HG02610 (cell line): Measurements from ENCODE around the gene ST6GALNAC3.

Experiments
- ATAC-seq: cut with Tn5 transposase; IDR thresholded peaks from one replicate; pipeline ENCODE4 v1.9.1; 2021; ENCODE audit warnings: mild to moderate bottlenecking, moderate library complexity; ENCODE audit not compliant: unreplicated experiment

Gene ST6GALNAC3

DNA sequence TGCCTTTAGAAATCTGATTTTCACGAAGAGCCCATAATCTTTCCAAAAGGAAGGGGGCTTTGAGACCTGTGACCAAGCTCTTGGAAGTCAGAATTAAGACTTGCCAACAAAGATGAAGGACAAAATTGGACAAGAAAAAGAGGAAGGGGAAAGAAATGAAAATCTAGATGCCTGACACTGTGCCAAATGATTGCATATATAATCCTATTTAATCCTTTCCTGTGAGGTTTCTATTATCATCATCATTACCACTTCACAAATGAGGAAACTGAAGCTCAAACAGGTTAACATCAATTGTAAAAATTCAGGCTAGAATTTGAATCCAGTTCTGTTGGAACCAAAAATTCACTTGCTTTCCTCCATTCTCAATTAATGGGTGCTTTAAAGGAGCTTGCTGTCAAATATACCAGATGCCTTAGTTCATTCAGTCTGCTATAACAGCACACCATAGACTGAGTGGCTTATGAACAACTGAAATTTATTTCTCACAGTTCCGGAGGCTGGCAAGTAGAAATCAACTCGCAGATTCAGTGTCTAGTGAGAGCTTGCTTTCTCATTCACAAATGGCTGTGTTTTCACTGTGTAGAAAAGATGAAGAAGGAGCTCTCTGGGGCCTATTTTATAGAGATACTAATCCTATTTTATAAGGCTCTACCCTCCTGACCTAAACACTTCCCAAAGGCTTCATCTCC, 595.2 kb downstream of the ST6GALNAC3 start:
- no peak for ATAC-seq

DNA sequence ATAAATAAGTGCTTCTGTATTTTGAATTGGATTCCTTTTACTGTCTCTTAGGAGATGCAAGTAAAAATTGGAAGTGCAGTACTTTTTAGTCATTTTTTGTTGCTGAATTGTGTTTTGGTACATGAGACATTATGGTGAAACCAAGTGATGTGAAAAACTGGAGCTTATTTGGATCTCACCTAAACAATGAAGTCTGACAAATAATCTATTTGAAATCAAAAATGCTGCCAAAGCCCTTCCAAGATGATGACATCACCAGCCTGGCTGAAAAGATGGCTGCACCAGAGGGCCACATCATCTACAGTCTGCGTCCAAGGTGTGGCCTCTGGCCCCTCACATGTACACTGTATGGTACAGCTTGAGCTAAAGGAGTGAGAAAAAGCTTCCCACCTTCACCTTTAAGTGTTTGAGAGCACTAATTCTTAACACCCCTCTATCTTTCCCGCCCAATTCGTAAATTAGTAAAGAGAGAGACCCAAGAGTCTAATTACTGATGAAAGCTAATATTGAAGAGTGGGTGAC, 600.2 kb downstream of the ST6GALNAC3 start:
- ATAC-seq, result no peak

DNA sequence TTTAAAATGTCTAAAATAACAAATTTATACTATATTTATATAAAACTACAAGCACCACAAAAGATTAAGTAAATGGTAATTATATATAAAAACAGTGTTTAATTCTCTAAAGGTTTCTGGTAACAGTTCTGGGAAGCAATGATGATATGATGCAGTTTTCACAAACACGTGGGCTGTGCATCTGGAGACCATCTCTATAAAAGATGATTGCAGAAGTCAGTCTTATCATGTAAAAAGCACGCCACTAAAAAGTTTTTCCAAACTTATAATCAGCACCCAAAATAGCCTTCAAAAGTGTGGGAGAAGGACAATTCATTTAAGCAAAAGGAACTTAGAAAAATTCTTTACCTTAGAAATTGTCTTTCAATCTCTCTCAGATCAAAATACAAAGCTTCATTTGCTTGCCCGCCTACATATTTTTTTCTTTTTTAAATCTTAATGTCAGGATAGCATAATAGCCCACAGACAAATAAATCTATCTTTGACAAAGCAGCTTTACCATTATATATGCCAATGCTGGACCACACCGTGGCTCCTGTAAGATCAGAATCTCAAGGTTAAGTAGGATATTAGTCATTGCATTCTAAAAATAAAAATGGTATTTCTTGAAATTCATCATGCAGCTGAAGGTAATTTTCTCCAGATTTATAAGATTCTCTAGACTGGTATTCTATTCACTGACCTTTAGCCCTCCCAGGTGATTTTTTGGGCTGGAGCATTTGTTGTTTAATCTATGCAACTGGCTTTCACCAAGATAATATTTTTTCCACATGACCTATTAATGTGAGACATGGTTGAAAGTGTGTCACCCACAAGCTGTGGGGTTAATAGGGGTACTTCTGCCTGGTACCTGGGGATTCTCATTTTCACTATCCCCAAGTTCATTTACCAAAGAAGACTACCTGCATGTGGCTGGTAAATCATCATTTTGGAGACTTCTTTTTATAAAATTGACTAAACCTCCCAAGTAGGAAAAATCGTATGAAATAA, 603.2 kb downstream of the ST6GALNAC3 start:
- peak; percentile 82 for ATAC-seq

DNA sequence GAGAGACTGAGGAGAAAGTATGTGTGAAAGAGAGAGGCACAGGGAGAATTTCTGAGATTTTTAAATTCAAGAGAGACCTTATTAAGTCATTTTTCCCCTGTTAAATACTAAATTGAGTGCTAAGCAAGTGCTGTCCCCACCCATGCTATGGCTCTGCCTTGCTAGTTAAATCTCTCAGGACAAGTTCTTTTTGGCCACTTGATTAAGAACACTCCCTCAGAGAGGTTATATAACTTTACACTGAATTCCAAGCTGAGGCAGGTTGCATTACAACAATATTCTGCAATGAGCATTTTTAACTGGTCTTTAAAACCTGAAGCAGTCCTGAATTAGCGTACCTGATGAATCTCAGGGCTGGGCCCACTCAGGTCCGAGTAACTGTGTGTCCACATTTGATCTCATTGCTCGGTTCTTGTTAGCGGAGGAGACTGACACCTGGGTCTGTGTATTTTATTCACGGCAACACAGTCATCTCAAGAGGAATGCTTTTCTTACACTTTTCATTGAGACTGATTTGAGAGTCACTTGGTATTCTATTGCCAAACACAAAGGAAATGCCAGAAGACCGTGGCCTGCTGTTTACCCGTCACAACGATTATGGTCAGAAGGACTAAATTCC, 605.1 kb downstream of the ST6GALNAC3 start:
- ATAC-seq, result no peak

DNA sequence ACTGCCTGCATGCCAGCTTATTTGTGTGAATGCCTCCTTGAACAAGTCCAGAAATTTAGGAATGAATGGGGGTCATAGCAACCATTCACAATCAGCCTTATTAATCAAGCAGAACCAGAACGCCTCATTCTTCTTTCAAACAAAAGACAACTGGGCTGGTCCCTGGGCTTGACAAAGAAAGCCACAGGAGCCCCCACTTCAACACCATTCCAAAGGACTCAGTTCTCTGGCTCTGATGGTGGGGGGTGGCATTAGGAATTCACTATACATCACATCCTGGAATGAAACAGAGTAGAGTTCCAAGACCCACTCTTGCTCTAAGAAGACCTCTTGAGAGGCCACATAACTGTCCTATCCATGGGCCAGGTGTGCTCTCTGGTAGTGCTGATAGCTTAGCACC, 606.1 kb downstream of the ST6GALNAC3 start:
- no peak for ATAC-seq

DNA sequence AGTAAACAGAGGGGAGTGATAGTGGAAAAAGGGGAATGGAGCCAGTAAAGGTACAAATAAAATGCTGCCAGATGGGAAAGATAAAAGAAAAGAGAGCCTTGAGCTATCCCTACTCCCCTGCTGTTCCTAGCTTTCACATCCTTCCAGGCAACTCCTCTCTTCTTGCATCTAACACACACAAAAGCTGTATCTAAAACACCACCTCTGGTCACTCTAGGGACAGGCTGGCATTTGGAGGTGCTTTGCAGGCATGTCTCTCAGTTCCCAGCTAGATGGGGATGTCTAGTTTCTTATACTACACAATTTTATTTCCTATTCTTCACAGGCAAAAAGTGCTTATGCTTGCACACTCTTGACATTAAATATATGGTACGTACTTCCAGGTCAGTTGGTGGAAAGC, 607.6 kb downstream of the ST6GALNAC3 start:
- ATAC-seq, result no peak
